GM18951 (cell line): ENCODE data around the gene FAM111B.
"Not testable (repeated sequence)": the region's sequence is repeated elsewhere in the genome, so short reads cannot be mapped to it uniquely, and the experiment has no call there.

ENCODE experiments used
- POLR2A ChIP-seq: IDR thresholded peaks from 4 replicates; pipeline ENCODE4 v1.6.1; 2011; ENCODE audit warnings: mild to moderate bottlenecking; ENCODE audit not compliant: insufficient read length, insufficient read depth; ENCODE audit errors: extremely low read depth
- in situ Hi-C: fragments of 300-500 bp; cut with MboI; formaldehyde crosslinking; loops from one replicate; pipeline ENCODE4 v1.12.0; 2022; ENCODE audit warnings: low sequenced_read_pairs, mixed read lengths, inconsistent platforms; ENCODE audit not compliant: unreplicated experiment

The FAM111B gene

DNA sequence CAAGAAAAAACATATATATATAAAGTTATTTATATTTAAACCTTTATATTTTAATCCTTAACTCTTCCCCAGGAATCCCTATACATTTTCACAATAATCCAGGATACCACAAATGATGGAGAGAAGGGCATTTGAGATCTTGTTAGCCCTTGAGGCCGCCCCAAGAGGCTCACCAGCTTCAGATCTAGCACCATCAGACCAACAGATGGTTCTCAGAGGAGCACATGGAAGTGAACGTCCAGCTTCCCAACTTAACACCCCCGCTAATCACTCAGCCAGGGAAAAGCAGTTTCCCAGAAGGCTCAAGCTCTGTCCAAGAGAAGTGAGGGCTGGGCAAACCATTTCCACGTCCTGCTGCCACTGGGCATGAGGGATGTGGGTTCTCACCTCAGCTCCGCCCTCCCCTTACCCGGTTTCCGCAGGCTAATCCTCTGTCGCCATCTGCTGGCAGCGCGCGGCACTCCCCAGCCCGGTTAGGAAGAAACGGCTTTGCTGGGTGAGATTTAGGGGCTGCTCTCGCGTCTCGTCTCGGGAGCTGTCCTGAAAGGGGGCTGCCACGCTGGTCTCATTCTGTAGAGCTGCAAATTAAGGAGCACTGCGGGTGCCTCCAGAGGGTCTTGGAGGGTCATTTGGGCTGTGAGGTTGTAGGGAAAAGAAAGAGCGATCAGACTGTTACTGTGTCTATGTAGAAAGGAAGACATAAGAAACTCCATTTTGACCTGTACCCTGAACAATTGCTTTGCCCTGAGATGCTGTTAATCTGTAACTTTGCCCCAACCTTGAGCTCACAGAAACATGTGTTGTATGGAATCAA, 28.8 kb downstream of the FAM111B start:
- in situ Hi-C loops, result no loop called here
- TF ChIP-seq POLR2A, result no peak

DNA sequence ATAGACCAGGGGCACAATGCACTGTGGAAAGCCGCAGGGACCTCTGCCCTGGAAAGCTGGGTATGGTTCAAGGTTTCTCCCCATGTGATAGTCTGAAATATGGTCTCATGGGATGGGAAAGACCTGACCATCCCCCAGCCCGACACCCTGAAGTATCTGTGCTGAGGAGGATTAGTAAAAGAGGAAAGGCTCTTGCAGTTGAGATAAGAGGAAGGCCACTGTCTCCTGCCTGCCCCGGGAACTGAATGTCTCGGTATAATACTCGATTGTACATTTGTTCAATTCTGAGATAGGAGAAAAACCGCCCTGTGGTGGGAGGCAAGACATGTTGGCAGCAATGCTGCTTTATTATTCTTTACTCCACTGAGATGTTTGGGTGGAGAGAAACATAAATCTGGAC, 29.5 kb downstream of the FAM111B start:
- in situ Hi-C loops, result not testable (repeated sequence)

DNA sequence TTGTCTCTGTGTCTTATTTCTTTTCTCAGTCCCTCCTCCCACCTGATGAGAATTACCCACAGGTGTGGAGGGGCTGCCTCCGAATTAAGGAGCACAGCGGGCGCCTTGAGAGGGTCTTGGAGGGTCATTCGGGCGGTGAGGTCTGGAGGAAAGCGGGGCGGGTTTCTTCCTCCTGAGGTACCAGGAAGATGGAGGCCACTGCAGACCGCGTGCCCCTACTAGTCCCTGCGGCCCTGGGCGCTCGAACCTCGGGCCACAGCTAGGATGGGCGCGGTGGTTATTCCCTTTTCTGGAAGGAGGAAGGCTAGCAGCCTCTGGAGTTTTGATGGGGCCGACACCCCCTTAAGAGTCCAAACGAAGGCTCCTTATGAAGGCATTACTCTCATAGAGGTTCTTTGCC, 30.2 kb downstream of the FAM111B start:
- in situ Hi-C loops, result no loop called here
- TF ChIP-seq POLR2A, result no peak

DNA sequence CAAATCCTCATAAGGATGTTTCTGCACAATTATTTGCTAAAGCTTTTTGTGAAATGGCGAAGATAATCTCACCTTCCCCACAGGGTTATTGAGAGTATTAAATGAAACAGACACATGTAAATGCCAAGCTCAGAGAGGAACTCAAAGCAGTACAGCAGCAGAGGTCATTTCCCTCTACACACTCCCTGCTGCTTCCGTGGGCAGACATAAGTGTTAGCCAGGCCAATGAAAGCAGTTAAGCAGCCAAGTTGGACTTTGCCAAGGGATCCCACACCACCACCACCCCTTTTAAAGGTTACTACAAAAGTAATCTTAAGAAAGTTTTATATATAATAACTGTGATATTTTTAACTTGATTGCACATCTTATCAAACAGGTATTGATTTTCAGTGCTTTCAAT, 31.6 kb downstream of the FAM111B start:
- in situ Hi-C loops, result no loop called here
- no peak for TF ChIP-seq POLR2A

DNA sequence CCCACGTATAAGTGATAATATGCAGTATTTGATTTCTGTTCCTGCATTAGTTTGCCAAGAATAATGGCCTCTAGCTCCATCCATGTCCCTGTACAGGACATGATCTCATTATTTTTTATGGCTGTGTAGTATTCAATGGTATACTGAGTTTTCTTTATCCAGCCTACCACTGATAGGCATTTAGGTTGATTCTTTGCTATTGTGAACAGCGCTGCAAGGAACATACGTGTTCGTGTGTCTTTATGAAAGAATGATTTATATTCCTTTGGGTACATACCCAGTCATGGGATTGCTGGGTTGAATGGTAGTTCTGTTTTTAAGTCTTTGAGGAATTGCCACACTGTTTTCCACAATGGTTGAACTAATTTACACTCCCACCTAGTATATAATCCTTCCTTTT, 34.2 kb downstream of the FAM111B start:
- TF ChIP-seq POLR2A, result no peak
- in situ Hi-C loops, result no loop called here

DNA sequence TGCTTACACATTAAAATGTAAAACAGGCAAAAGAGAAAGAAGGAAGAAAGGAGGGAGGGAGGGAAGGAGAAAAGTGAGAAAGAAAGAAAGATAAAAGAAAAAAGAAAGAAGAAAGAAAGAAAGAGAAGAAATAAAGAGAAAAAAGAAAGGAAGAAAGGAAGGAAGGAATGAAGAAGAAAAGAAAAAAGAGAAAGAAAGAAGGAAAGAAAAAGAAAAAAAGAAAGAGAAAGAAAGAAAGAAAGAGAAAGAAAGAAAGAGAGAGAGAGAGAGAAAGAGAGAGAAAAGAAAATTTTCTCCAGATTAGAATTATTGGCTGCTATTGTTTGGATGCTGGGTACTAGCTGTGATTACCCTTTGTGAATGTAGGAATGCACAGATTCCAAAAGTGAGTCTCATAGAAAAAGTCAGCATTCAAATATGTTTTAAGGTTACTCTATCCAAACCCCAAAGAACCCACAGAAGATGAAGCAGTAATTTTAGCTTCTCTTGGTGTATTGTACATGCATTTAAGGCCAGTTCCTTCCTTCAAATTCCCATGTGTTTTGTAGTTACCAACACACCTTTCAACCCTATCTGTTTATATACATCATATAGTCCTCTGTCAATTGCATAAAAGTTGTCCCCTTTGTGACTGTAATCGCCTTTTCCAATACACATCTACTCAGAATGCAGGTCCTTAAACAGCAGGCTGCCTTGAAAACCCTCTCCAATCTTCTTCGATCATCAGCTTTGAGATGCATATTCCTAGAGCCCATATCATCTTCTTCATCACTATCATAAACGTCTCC, 34.8 kb downstream of the FAM111B start:
- in situ Hi-C loops, result no loop called here
- TF ChIP-seq POLR2A, result no peak

DNA sequence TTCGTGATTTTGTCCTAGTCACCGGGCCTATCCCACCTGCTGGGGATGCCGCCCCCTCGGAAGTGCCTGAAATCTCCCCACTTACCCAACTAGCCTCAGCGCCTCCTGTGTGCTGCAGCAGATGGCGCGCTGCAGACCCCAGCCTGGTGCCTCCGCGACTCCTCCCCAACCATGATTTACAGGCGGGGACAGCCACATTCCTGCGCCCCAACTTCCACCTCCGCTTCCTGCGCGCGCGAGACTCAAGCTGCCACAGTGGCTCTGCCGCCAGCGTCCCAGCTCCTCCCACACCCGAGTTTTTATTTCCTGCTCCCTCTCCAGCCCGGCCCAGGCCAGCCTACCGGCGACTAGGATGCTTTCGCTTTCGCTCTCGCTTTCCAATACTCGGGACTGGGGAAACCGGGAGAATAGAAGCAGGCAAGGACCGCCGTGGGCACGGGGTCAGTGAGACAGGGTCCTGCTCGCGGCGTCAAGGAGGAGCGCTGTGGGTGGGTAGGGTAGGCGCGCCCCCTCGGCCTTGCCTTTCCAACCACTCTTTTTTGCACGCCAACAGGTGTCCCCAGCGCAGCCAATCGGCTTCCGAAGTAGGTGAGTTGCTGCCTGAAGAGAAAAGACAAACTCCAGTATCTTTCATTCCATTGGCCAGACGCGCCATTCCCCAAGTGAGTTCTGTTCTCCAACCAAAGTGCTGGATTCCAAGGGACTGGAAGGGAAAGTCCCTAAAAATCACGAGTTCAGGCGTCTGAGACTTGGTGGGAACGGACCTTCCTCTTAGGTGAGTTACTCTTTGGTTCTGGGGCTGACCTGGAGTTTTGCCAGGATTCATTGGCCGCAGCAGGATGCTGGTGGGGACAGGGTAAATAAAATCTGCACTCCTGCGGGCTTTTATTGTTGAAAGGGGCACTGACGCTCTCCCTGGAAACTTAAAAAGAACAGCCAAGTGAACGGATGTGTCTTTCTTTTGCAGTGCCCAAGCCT, 35.8 kb downstream of the FAM111B start, which contains the start of gene FAM111A:
FAM111A (plus strand) TSS at position 327 of the 978 bp plus-strand sequence. CDS start 6,017 bp downstream, outside the sequence.
- peak; percentile 63 for TF ChIP-seq POLR2A
- in situ Hi-C loops, result no loop called here

DNA sequence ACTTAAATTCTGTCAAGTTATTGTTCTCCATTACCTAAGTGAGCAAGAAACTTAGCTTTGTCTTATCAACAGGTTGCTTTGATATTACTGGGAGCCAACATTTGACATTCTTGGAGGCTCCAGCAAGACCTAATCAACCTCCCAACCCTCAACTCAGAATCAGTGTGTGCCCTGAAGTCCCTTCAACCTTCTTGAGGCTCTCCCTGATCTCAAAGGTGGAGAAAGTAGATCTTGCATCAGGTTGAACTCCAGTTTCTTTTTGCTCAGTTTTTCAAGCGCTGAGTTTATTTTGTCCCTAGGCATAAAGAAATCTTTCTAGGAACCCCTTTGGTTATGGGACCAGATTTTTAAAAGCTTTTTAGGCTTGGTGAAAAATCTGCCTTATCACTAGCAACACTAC, 37.1 kb downstream of the FAM111B start:
- TF ChIP-seq POLR2A, result no peak
- in situ Hi-C loops, result no loop called here

DNA sequence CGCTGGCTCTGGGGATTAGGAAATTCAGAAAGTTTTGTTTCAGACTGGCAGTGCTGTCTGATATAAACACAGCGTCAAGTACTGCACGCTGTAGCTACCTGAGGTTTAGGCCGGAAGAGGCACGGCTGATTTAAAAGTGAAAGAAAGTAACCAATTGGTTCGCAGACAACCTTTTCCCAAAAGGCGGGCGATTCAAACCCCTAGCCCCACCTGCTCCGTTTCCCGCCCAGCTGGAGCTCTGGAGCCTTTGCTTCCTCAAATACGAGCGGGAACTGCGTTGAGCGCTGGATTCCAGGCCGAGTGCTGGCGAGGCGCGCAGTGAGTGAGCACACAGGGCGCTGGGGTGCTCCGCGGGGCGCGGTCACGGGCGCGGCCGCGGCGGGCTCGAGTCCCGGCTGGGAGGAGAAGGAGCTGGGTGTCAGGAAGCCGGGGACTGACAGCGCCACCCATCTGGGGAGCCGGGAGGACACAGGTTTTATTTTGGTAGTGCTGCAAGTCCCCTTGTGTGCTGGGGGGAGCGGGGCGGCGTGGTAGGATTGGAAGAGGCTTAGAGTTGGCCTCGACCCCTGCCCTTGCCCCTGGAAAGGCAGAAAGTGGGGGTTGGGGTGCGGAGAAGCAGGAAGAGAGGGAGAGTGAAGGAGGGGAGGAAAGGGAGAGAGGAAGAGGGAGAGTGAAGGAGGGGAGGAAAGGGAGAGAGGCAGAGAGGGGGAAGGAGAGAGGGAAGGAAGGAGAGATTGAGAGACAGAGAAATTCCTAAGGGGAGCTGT, 37.7 kb downstream of the FAM111B start:
- peak; percentile 75 for TF ChIP-seq POLR2A
- in situ Hi-C loops, result no loop called here

DNA sequence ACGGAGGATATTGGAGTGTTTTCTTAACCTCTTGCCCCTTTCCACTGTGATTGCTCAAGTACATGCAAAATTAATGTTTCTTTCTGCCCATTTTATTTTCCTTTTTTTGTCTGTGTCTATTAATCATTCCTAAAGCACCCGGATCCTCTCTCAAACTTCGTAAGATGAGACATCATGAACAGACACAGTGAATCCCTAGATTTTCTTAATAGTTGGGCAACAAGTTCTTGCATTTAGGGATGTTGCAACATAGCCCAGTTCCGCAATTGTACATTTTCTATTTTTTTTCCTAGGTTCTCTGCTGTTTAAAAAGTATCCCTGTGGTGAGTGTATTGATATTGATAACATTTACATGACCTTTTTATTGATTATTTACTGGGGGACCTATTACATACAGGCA, 38.5 kb downstream of the FAM111B start:
- in situ Hi-C loops, result no loop called here
- TF ChIP-seq POLR2A, result no peak

DNA sequence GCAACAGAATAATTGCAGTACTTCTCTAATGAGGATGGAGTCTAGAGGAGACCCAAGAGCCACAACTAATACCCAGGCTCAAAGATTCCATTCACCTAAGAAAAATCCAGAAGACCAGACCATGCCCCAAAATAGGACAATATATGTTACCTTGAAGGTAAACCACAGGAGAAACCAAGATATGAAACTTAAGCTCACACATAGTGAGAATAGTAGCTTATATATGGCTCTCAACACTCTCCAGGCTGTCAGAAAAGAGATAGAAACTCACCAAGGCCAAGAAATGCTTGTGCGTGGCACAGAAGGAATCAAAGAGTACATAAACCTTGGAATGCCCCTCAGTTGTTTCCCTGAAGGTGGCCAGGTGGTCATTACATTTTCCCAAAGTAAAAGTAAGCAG, 44.7 kb downstream of the FAM111B start:
- in situ Hi-C loops, result loop anchor here (10.0 kb wide), 1 partner anchor 187 kb away; no protein-coding TSS in a partner anchor
- TF ChIP-seq POLR2A, result no peak

DNA sequence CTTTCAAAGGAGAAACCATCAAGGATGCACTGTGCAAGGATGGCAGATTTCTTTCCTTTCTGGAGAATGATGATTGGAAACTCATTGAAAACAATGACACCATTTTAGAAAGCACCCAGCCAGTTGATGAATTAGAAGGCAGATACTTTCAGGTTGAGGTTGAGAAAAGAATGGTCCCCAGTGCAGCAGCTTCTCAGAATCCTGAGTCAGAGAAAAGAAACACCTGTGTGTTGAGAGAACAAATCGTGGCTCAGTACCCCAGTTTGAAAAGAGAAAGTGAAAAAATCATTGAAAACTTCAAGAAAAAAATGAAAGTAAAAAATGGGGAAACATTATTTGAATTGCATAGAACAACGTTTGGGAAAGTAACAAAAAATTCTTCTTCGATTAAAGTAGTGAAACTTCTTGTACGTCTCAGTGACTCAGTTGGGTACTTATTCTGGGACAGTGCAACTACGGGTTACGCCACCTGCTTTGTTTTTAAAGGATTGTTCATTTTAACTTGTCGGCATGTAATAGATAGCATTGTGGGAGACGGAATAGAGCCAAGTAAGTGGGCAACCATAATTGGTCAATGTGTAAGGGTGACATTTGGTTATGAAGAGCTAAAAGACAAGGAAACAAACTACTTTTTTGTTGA, 45.4 kb downstream of the FAM111B start:
- in situ Hi-C loops, result loop anchor here (10.0 kb wide), 1 partner anchor 188 kb away; no protein-coding TSS in a partner anchor
- TF ChIP-seq POLR2A, result no peak
